LNCaP clone FGC (cell line): ENCODE data around the gene SLC19A1.
"Not testable (repeated sequence)": the region's sequence is repeated elsewhere in the genome, so short reads cannot be mapped to it uniquely, and the experiment has no call there.

Experiments used
- DNase-seq: peaks from one replicate; pipeline ENCODE4 v3.0.0-alpha.2; 2011; ENCODE audit warnings: low read depth
- H3K4me3 ChIP-seq: 2 replicates; pipeline ENCODE4 v1.5.1; 2011; ENCODE audit warnings: mild to moderate bottlenecking, low read depth, low read length, control low read depth
- TF ChIP-seq, protein P1 (sequence below): IDR thresholded peaks from 2 replicates; pipeline ENCODE4 v1.5.1; 2012; ENCODE audit warnings: mild to moderate bottlenecking; ENCODE audit not compliant: control insufficient read depth, insufficient read depth; ENCODE audit errors: extremely low read depth

The SLC19A1 gene

DNA sequence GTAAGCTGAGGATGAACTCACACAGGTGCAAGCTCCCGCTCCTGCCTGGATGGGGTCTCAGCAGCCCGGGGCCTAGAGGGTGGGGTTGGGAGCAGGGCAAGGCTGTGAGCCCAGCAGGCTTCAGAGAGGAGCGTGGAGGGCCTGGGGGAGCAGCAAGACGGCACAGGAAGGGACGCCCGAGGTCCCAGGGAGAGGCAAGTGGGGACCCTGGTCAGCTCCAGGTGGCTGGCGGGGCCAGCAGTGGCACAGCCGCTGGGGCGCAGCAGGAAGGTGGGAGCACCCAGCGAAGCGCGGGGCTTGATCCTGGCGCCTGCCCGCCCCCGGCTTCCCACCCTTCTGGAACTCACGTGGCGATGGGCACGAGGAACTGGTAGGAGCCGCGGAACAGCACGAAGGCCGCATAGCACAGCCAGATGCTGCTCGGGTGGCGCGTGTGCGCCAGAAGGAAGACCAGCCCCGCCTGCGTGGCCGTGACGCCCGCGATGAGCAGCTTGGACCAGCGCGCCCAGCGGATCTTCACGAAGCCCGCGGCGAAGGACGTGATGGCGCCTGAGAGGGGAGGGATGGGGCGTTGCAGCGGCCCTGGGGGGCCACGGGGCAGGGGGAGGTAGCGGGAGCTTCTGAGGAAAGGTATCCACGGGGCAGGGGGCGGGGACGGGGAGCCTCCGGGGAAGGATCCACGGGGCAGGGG, 11.7 kb downstream of the SLC19A1 start:
- TF ChIP-seq, protein P1, sequence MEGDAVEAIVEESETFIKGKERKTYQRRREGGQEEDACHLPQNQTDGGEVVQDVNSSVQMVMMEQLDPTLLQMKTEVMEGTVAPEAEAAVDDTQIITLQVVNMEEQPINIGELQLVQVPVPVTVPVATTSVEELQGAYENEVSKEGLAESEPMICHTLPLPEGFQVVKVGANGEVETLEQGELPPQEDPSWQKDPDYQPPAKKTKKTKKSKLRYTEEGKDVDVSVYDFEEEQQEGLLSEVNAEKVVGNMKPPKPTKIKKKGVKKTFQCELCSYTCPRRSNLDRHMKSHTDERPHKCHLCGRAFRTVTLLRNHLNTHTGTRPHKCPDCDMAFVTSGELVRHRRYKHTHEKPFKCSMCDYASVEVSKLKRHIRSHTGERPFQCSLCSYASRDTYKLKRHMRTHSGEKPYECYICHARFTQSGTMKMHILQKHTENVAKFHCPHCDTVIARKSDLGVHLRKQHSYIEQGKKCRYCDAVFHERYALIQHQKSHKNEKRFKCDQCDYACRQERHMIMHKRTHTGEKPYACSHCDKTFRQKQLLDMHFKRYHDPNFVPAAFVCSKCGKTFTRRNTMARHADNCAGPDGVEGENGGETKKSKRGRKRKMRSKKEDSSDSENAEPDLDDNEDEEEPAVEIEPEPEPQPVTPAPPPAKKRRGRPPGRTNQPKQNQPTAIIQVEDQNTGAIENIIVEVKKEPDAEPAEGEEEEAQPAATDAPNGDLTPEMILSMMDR, result no peak
- no peak overlapping the region for H3K4me3 ChIP-seq
- DNase-seq, result no peak

DNA sequence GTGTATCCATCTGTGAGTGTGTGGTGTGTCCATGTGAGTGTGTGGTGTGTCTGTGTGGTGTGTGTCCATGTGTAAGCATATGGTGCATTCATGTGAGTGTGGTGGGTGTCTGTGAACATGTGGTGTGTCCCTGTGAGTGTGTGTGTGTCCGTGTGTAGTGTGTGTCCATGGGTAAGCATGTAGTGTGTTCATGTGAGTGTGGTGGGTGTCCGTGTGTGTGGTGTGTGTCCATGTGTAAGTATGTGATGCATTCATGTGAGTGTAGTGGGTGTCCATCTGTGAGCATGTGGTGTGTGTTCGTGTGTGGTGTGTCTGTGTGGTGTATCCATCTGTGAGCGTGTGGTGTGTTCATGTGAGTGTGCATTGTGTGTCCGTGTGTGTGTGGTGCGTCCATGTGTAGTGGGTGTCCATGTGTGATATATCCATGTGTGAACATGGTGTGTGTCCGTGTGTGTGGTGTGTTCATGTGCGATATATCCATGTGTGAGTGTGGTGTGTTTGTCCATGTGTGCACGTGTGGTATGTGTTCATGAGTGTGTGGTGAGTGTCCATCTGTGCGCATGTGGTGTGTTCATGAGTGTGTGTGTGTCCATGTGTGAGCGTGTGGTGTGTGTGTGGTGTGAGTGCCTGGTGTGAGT, 12.3 kb downstream of the SLC19A1 start:
- no peak for DNase-seq
- TF ChIP-seq, protein P1, result no peak
- H3K4me3 ChIP-seq, result no peak overlapping the region

DNA sequence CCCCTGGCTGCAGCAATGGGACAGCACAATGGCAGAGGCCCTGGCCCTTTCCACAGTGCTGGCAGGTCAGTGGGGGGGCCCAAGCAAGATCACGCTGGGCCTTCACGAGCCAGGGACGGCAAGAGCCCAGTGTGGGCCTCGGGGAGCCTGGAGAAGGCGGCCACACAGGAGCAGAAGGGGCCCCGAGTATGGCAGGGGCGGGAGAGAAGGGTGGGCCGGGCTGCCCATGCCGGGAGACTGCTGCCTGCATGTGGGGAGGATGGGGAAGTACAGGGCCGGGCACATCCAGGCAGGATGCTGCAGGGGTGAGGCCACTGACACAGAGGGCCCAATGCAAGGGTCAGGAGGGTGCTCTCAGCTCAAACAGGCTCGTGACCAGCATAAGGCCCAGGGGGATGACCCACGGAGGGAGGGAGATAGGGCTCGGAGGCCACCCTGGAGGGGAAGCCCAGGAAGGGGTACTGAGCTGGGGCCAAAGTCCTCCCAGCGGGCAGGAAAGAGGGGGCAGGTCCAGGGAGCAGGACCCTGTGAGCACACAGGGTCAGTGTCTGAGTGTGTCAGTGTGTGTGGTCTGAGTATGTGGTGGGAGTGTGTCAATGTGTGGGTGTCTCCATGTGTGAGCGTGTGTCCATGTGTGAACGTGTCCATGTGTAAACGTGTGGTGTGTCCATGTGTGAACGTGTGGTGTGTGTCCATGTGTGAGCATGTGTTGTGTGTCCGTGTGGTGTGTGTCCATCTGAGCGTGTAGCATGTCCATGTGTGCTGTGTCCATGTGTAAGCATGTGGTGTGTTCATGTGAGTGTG, 13.1 kb downstream of the SLC19A1 start:
- no peak overlapping the region for H3K4me3 ChIP-seq
- no peak for DNase-seq
- TF ChIP-seq, protein P1, result no peak

DNA sequence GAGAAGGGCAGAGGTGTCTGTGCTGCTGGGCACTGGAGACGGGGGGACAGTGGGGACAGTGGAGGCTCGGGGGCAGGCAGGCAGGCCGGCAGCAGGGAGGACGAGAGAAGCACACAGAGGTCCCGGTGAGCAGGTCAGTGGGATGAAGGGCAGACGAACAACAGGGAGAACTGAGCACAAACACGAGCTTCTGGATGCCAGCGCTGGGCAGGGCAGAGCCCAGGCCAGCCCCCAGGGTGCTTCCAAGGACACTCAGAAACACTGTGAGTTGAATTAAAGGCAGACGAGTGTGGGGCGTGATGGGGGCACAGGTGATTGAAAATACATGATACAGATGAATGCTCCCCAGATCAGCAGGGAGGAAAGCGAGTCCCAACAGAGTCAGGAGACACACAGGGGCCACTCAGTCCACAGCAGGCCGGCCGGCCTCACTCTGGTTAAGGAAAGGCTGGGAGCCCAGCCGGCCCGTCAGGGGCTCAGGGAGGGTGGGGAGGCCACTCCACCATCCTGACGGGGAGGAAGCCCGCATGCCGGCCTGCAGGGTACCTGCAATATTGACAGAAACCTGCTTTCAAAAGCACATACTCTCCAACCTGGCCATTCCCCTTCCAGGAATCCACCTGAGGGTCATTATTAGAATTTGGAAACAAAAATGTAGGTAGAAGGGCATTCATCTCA, 14.1 kb downstream of the SLC19A1 start:
- no peak overlapping the region for H3K4me3 ChIP-seq
- TF ChIP-seq, protein P1, result no peak
- DNase-seq, result no peak

DNA sequence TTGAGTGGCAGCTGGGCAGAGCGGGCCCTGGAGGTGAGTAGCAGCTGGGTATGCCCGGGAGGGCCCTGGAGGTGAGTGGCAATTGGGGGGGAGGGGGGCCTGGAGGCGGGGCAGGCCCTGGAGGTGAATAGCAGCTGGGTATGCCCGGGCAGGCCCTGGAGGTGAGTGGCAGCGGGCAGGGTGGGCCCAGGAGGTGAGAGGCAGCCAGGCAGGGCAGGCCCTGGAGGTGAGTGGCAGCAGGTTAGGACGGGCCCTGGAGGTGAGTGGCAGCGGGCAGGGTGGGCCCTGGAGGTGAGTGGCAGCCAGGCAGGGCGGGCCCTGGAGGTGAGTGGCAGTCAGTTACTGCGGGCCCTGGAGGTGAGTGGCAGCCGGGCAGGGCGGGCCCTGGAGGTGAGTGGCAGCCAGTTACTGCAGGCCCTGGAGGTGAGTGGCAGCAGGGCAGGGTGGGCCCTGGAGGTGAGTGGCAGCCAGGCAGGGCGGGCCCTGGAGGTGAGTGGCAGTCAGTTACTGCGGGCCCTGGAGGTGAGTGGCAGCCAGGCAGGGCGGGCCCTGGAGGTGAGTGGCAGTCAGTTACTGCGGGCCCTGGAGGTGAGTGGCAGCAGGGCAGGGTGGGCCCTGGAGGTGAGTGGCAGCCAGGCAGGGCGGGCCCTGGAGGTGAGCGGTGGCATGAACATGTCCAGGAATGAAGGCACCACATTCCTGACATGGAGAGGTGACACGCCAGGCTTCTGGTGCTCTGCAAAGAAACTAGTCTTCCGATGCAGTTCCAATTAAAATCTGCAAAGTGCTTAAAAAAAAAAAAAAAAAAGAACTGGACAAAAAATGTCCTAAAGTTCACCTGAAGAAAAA, 14.9 kb downstream of the SLC19A1 start:
- H3K4me3 ChIP-seq, DNase-seq: not testable (repeated sequence)

DNA sequence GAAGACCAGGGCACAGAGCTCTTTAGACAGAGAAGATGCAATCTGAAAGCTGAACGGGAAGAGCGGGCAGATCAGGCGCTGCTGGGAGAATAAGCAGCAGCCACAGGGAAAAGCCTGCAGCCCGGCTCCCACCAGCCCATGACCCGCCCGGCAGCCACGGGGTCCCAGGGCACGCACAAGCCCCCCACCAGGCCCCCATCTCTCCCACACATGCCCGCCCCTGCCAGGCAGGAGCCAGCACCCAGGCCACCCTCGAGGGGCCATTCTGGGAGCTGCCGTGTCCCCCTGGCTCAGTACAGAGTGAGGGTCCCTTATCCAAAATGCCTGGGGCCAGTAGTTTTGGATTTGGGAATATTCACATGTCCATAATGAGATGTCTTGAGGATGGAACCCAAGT, 16.3 kb downstream of the SLC19A1 start:
- no peak overlapping the region for H3K4me3 ChIP-seq
- TF ChIP-seq, protein P1, result no peak
- no peak for DNase-seq
